ENCODE data around the gene ALOX5. TPM values are rescaled to one million over a fixed set of nuclear protein-coding genes. Genes with fewer than 3 reads are reported as not detected.

Gene ALOX5
- total RNA-seq, 1 experiment from 2014 or later, result 0.11 TPM

DNA sequence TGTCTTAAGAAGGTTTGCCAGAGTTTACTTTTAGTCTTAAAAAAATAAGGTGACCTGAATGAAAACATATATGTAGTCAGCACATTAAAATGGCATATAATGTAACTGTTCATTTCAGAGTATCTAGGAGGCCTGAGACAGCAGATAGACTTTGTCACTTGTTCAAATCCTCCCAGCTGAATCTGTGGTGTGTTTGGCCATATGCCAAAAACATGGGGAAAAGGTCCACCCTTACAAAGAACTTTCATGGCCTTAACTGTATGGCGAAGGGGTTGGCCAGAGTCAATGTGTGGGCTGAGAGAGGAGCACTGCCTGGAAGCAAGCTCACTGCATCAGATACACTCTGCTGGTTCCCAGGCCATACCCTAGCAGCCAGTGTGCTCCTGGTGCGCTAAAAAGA lies 113.7 kb downstream of the ALOX5 start:
- Histone ChIP-seq H3K9me3 (ENCODE audit: low read length) (no peaks in the 10 kb centered on the region), H3K36me3 (ENCODE audit: low read depth, low read length) (no peaks in the 10 kb centered on the region), H3K4me2 (ENCODE audit: low read length) (no peak overlapping the region), H3F3A (ENCODE audit: low read length, unreplicated experiment) (no peaks in the 10 kb centered on the region), H3K27me3 (ENCODE audit: low read length) (no peaks in the 10 kb centered on the region), H3K9me2 (replicated peaks; ENCODE audit: low read length) (no peaks in the 10 kb centered on the region), H3K9ac (ENCODE audit: low read length) (no peak overlapping the region), H2AFZ (ENCODE audit: low read length) (no peak overlapping the region), H3K27ac (ENCODE audit: low read length) (no peak overlapping the region), H3K79me2 (ENCODE audit: low read length) (no peaks in the 10 kb centered on the region), H3K4me1 (ENCODE audit: insufficient read depth, low read length) (no peaks in the 10 kb centered on the region), H4K20me1 (ENCODE audit: low read length) (no peaks in the 10 kb centered on the region), H3K4me3 (ENCODE audit: low read length) (no peak overlapping the region)
- TF ChIP-seq EZH2 (IDR thresholded peaks at IDR 0.05; ENCODE audit: low read length, unreplicated experiment) (no peak), EZH2phosphoT487 (IDR thresholded peaks at IDR 0.05; ENCODE audit: borderline replicate concordance, low read length) (no peak)
- TF ChIP-seq, protein P1, sequence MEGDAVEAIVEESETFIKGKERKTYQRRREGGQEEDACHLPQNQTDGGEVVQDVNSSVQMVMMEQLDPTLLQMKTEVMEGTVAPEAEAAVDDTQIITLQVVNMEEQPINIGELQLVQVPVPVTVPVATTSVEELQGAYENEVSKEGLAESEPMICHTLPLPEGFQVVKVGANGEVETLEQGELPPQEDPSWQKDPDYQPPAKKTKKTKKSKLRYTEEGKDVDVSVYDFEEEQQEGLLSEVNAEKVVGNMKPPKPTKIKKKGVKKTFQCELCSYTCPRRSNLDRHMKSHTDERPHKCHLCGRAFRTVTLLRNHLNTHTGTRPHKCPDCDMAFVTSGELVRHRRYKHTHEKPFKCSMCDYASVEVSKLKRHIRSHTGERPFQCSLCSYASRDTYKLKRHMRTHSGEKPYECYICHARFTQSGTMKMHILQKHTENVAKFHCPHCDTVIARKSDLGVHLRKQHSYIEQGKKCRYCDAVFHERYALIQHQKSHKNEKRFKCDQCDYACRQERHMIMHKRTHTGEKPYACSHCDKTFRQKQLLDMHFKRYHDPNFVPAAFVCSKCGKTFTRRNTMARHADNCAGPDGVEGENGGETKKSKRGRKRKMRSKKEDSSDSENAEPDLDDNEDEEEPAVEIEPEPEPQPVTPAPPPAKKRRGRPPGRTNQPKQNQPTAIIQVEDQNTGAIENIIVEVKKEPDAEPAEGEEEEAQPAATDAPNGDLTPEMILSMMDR (conservative IDR thresholded peaks at IDR 0.05; ENCODE audit: low read depth, low read length), result no peak
- no TSS peak for BruUV-seq (replicated peaks)
- POLR2A ChIA-PET (ENCODE audit: unreplicated experiment), result no interaction called here
- ATAC-seq, result no peak
- intact Hi-C loops (cut with micrococcal nuclease), result no loop called here
- DNase-seq, result no peak
- CTCF ChIA-PET, result no interaction called here

DNA sequence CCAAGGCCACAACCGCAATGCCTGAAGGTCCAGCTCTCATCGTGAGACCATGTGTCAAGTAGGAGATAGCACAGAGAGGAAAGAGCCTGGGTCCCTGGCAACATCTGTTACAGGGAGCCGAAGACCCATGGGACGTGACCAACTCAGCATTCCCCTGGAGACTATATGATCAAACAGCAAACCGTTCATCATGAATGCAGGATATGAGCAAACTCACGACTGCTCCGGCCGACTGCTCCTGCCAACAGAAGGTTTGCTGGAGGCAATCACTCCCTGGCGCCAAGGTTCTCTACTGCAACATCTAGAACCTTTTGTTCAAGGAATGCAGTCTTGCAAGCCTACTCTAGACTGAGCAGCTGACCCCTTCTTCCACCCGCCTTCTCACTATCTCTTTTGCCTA lies 114.3 kb downstream of the ALOX5 start:
- intact Hi-C loops (cut with micrococcal nuclease), result no loop called here
- TF ChIP-seq EZH2 (IDR thresholded peaks at IDR 0.05; ENCODE audit: low read length, unreplicated experiment) (no peak), EZH2phosphoT487 (IDR thresholded peaks at IDR 0.05; ENCODE audit: borderline replicate concordance, low read length) (no peak)
- TF ChIP-seq, protein P1 (conservative IDR thresholded peaks at IDR 0.05; ENCODE audit: low read depth, low read length), result no peak
- H3K9me3 ChIP-seq (ENCODE audit: low read length), result no peaks in the 10 kb centered on the region
- ATAC-seq (no peak), DNase-seq (no peak)
- H3K9me2 ChIP-seq (replicated peaks; ENCODE audit: low read length), result no peaks in the 10 kb centered on the region
- no peaks in the 10 kb centered on the region for H3F3A ChIP-seq (ENCODE audit: low read length, unreplicated experiment)
- H2AFZ ChIP-seq (ENCODE audit: low read length), result no peak overlapping the region
- no peaks in the 10 kb centered on the region for H3K4me1 ChIP-seq (ENCODE audit: insufficient read depth, low read length)
- no TSS peak for BruUV-seq (replicated peaks)
- H3K27me3 ChIP-seq (ENCODE audit: low read length), result no peaks in the 10 kb centered on the region
- ChIA-PET POLR2A (ENCODE audit: unreplicated experiment) (no interaction called here), CTCF (no interaction called here)
- no peak overlapping the region for H3K4me3 ChIP-seq (ENCODE audit: low read length)
- no peaks in the 10 kb centered on the region for H4K20me1 ChIP-seq (ENCODE audit: low read length)
- no peaks in the 10 kb centered on the region for H3K36me3 ChIP-seq (ENCODE audit: low read depth, low read length)
- no peak overlapping the region for H3K9ac ChIP-seq (ENCODE audit: low read length)
- no peak overlapping the region for H3K27ac ChIP-seq (ENCODE audit: low read length)
- H3K4me2 ChIP-seq (ENCODE audit: low read length), result no peak overlapping the region
- no peaks in the 10 kb centered on the region for H3K79me2 ChIP-seq (ENCODE audit: low read length)

DNA sequence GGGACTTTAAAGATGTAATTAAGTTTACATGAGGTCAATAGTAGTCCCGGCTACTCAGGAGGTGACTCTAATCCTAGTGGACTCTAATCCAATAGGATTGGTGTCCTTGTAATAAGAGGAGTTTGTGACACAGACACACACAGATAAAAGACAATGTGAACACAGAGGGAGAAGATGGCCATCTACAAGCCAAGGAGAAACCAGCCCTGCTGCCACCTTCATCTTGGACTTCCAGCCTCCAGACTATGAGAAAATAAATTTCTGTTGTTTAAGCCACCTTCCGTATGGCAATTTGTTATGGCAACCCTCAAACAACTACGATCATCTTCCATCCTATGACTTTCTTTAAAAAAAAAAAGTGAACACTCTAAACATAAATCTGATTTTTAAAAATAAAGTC lies 116.3 kb downstream of the ALOX5 start:
- Histone ChIP-seq H3K9me2 (replicated peaks; ENCODE audit: low read length) (no peaks in the 10 kb centered on the region), H3F3A (ENCODE audit: low read length, unreplicated experiment) (no peaks in the 10 kb centered on the region), H4K20me1 (ENCODE audit: low read length) (no peaks in the 10 kb centered on the region), H3K79me2 (ENCODE audit: low read length) (no peaks in the 10 kb centered on the region), H2AFZ (ENCODE audit: low read length) (no peak overlapping the region), H3K9ac (ENCODE audit: low read length) (no peak overlapping the region), H3K36me3 (ENCODE audit: low read depth, low read length) (no peaks in the 10 kb centered on the region), H3K4me1 (ENCODE audit: insufficient read depth, low read length) (peaks cover 4% of the 10 kb centered on the region; the same call in 1 of the 2 replicates), H3K27me3 (ENCODE audit: low read length) (no peaks in the 10 kb centered on the region), H3K9me3 (ENCODE audit: low read length) (no peaks in the 10 kb centered on the region), H3K27ac (ENCODE audit: low read length) (no peak overlapping the region), H3K4me2 (ENCODE audit: low read length) (no peak overlapping the region), H3K4me3 (ENCODE audit: low read length) (no peak overlapping the region)
- no peak for DNase-seq
- ChIA-PET CTCF (no interaction called here), POLR2A (ENCODE audit: unreplicated experiment) (no interaction called here)
- TF ChIP-seq, protein P1 (conservative IDR thresholded peaks at IDR 0.05; ENCODE audit: low read depth, low read length), result no peak
- TF ChIP-seq EZH2phosphoT487 (IDR thresholded peaks at IDR 0.05; ENCODE audit: borderline replicate concordance, low read length) (no peak), EZH2 (IDR thresholded peaks at IDR 0.05; ENCODE audit: low read length, unreplicated experiment) (no peak)
- no TSS peak for BruUV-seq (replicated peaks)
- ATAC-seq, result no peak
- intact Hi-C loops (cut with micrococcal nuclease), result no loop called here
